GM12878 (cell line): ENCODE measurements around the gene NUAK1.

Experiments
- CBX5 ChIP-seq: sonication (generic); IDR thresholded peaks from 2 replicates; pipeline ENCODE4 v1.6.1; 2016; ENCODE audit warnings: low read depth, moderate library complexity, mild to moderate bottlenecking, inconsistent platforms
- CTCF ChIP-seq, 3 experiments: IDR thresholded peaks in 2 of 3; conservative IDR thresholded peaks in 1 of 3; 2 replicates each; pipeline ENCODE4 v1.5.1; 2011; ENCODE audit warnings: low read depth in 3 of 3, low read length in 3 of 3, mild to moderate bottlenecking in 3 of 3, control low read depth in 2 of 3, moderate library complexity in 2 of 3, inconsistent platforms in 1 of 3, mixed read lengths in 1 of 3; ENCODE audit not compliant: control insufficient read depth in 2 of 3, insufficient read depth in 1 of 3; ENCODE audit errors: extremely low read depth in 1 of 3
- EGR1 ChIP-seq, 2 experiments: IDR thresholded peaks; 1 replicate in 1 of 2; 2 replicates in 1 of 2; pipeline ENCODE4 v1.6.1; 2011 to 2012; ENCODE audit warnings: low read depth in 2 of 2, low read length in 2 of 2, borderline replicate concordance in 1 of 2, mild to moderate bottlenecking in 1 of 2, moderate library complexity in 1 of 2
- EZH2 ChIP-seq: IDR thresholded peaks from 2 replicates; pipeline ENCODE4 v1.6.1; 2012; ENCODE audit warnings: low read depth, mild to moderate bottlenecking, control low read depth, inconsistent platforms, low read length, borderline replicate concordance; ENCODE audit not compliant: control insufficient read depth
- FOS ChIP-seq: IDR thresholded peaks from 3 replicates; pipeline ENCODE4 v1.6.1; 2011; ENCODE audit warnings: borderline replicate concordance; ENCODE audit not compliant: insufficient read length; ENCODE audit errors: extremely low read depth
- GATAD2B ChIP-seq: fragments of 450-650 bp; conservative IDR thresholded peaks from 2 replicates; pipeline ENCODE4 v1.6.1; 2017; ENCODE audit warnings: low read depth, mild to moderate bottlenecking, moderate library complexity
- NFYA ChIP-seq: IDR thresholded peaks from 2 replicates; pipeline ENCODE4 v1.6.1; 2011; ENCODE audit warnings: low read depth, mild to moderate bottlenecking, low read length, improper control_type of control experiment, borderline replicate concordance
- NR2C2 ChIP-seq: IDR thresholded peaks from 2 replicates; pipeline ENCODE4 v1.6.1; 2011; ENCODE audit warnings: borderline replicate concordance, low read depth; ENCODE audit not compliant: control insufficient read depth, insufficient read length
- POLR2A ChIP-seq: IDR thresholded peaks from 2 replicates; pipeline ENCODE4 v1.6.1; 2011; ENCODE audit warnings: low read depth, mild to moderate bottlenecking, low read length
- RAD21 ChIP-seq: IDR thresholded peaks from 2 replicates; pipeline ENCODE4 v1.6.1; 2011; ENCODE audit warnings: mild to moderate bottlenecking, low read depth, low read length, moderate library complexity; ENCODE audit not compliant: insufficient read depth
- RBBP5 ChIP-seq: fragments of 200-600 bp; sonication (generic); conservative IDR thresholded peaks from 2 replicates; pipeline ENCODE4 v1.6.1; 2016
- YY1 ChIP-seq: IDR thresholded peaks from 2 replicates; pipeline ENCODE4 v1.6.1; 2011; ENCODE audit warnings: low read depth, mild to moderate bottlenecking, low read length
- ZSCAN29 ChIP-seq: fragments of 450-650 bp; IDR thresholded peaks from 2 replicates; pipeline ENCODE4 v1.6.1; 2017; ENCODE audit warnings: mild to moderate bottlenecking, moderate library complexity
- TF ChIP-seq, protein P1 (sequence below): IDR thresholded peaks from 2 replicates; pipeline ENCODE4 v1.6.1; 2012; ENCODE audit warnings: low read depth, low read length, improper control_type of control experiment

GRCh38 chr12:106179086-106179485 is 40.3 kb upstream of the NUAK1 start:
- TF ChIP-seq CTCF (IDR thresholded peaks at IDR 0.05 in 2 of 3, conservative IDR thresholded peaks at IDR 0.05 in 1 of 3; ENCODE audit: control insufficient read depth in 2 of 3, extremely low read depth in 1 of 3, insufficient read depth in 1 of 3, low read depth in 3 of 3, low read length in 3 of 3) (no peak), POLR2A (no peak), RBBP5 (no peak), CBX5 (no peak), EZH2 (no peak), FOS (no peak), RAD21 (no peak), ZSCAN29 (no peak), YY1 (no peak), EGR1 (IDR thresholded peaks at IDR 0.05; ENCODE audit: borderline replicate concordance in 1 of 2, low read depth in 2 of 2, low read length in 2 of 2) (no peak), NFYA (no peak), GATAD2B (no peak), NR2C2 (no peak)
- TF ChIP-seq, protein P1, sequence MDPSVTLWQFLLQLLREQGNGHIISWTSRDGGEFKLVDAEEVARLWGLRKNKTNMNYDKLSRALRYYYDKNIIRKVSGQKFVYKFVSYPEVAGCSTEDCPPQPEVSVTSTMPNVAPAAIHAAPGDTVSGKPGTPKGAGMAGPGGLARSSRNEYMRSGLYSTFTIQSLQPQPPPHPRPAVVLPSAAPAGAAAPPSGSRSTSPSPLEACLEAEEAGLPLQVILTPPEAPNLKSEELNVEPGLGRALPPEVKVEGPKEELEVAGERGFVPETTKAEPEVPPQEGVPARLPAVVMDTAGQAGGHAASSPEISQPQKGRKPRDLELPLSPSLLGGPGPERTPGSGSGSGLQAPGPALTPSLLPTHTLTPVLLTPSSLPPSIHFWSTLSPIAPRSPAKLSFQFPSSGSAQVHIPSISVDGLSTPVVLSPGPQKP, result no peak
